UCSD-AML1 (cell line): ENCODE results near the gene CRB1.
"Not testable (repeated sequence)": the region's sequence is repeated elsewhere in the genome, so short reads cannot be mapped to it uniquely, and the experiment has no call there.

Experiments
- DNase-seq: peaks from one replicate; lab custom pipeline; 2025; ENCODE audit not compliant: unreplicated experiment; lab: John Stamatoyannopoulos, UW

The CRB1 gene

DNA sequence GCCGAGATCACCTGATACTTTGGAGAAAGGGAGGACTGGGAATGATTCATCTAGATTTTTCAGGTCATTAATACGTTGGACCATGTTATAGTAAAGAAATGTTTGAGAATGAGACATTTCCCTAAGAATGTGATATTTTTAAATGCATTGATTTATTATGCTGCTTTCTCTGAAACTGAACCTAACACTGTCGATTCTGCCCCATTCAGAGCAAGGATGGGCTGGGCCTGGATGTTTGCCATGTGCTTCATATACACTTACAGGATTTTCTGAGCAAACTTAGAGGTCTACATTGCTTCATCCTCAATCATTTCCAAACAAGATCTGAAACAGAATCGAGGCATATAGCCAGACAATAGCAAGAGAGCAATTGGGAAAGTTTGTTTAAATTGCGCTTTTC is 183.3 kb downstream of the CRB1 start:
- DNase-seq: no peak

DNA sequence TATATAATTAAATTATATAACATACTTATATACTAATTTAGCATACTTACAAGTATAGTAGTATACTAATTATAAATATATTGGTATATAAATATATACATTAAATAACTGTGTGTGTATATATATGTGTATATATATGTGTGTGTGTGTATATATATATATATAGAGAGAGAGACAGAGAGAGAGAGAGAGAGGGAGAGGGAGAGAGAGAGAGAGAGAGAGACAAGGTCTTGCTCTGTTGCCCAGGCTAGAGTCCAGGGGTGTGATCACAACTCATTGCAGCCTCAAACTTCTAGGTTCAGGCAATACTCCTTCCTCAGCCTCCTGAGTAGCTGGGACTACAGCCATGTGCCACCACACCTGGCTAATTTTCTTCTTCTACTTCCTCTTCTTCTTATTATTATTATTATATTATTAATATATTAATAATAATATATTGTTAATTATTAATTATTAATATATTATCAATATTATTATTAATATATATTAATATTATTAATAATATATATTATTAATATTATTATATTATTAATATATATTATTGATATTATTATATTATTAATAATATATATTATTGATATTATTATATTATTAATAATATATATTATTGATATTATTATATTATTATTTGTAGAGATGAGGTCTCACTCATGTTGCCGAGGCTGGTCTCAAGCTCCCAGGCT is 185.5 kb downstream of the CRB1 start:
- no peak for DNase-seq

DNA sequence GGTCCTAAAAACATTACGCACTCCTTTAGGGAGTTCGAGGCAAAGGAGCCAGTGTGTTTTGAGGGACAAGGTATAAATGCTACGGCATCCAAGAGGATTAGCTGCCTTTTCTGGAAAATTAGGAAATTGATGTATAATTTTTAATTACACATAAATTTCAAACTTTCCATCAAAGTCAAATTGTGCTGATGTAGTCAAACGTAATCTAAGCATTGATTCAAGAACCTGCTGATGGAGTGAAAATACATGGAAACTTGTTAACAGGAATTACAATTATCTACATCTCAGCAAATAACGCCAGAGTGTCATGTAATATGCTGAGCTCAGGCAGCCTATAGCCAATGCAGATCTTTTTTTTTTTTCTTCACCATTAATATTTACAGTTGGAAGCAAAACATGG is 194.5 kb downstream of the CRB1 start:
- no peak for DNase-seq

DNA sequence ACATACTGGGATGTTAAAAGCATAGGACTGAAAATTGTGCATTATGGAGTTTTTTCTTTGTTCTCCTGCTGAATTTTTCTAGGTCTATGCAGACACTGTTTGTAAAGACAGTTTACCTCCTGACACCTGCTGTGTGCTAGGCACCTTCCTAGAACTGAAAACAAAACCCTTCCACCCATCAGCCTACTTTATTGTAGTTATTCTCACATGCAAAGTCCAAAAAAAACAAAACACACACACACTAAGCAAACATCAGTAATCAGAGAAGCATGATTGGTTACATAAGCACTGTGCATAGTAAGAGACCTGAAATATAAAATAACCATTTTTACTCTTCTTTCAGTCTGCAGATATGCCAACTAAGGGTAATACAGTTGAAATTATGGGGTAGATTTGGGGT is 195.1 kb downstream of the CRB1 start:
- DNase-seq: no peak

DNA sequence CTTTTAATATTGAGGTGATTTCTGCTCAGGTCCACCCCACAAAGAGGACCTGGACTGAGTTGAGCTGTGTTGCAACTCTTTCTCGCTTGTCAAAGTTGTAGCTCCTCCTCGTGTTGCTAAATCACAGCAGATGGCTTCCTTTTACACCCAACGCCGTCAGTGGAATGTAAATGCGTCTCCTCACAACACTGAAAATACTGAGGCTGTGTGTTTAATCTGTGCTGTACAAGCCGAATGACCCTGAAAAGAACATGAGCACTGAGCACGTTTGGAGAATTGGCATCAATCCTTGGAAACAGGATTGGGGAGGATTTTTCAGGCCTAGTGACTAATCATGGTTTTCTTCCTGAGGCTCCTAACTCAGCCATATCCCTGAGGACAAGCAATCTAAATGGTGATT is 196.0 kb downstream of the CRB1 start:
- no peak for DNase-seq

DNA sequence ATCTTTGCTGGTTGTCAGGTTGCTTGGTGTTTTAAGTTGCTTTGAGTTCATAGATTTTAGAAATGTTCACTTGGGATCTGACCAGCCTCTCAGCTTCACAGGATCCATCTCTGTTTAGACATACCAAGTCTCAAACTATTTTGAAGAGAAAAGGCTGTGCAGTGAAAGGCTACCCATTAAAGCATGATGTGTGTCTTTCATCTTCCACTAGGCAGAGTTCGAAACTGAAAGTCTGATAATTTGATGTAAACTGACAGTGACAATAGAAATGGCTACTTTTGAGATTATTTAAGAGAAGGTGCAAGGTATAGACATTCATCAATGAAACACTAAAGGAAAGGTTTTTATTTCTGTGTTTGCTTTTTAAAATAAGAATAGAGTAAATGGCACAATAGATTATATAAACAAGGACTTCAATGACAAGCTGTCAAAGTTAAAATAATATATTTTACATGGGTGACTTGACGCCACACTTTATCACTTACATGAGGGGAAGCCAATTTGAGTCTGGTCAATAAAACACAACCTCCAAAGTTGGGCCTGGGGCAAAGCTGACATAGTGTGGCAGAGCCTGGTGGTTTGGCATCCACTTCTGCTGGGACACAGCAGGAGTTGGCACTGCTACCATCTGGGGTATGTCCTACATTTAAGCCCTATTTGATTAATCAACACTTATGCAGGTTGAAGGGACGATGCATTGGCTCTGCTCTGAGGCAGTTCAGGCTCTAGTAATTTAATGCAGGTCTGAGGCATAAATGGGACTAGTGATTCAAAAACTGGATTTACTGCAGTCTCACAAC is 197.7 kb downstream of the CRB1 start:
- peak; percentile 7 for DNase-seq

DNA sequence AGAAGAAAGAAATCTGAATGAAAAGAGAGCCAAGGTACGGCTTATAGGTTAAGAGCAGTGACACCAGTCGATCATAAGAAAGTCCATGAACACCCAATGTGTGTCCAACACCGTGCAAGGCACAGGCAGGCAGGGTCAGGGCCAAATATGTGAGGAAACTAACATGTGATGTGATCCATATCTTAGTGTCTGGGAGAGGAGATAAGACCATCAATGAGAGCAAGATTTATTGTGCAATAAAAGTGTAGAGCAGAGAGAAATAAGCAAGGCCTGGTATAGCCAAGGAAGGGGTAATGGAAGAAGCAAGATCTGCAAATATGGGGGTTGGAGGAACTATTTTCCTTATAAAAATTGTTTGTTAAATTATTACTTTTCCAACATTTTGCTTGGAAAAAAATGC is 198.8 kb downstream of the CRB1 start:
- no peak for DNase-seq

DNA sequence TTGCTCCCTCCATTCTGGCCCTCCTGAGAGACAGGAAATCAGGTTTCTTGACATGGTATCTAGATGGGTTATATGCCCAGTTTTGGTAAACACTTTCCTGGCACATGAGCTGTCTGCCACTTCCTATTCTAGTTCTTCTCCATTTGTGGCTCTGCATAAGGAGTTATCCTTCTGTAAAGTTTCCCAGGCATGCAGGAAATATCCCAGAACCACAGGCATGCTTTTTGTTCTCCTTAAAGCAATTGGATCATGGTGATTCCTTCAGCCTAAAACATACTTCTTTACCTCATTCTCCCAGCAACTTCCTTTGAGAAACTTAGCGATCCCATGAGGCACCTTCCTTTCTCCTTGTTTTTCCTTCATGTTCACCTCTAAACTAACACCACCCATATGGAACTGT is 199.8 kb downstream of the CRB1 start:
- no peak for DNase-seq

DNA sequence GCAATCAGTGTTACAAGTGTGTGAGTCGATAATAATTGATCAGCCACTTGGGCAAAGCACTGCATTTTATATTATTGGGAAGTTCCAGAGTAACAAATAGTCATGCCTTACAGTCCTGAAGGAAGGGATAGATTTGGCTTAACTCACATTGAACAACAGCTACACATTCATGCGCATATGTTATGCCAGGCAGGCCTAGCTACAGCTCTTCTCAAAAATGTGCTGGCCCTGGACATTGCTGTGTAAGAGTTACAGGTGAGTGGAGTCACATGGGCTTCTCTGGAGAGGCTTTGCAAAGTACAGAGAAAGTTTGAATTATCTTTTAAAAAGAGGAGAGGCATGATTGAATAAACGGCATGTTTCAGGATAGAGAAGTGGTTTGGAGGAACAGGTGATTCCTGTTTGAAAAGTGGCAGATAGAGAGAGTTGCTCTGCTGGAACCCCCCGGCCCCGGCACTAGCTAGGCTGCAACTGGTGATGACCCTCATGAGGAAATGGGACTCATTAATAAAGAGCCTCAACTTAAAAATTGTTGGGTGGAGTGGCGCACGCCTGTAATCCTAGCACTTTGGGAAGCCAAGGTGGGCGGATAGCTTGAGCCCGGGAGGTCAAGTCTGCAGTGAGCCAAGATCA is 200.6 kb downstream of the CRB1 start:
- DNase-seq: peak; percentile 12

DNA sequence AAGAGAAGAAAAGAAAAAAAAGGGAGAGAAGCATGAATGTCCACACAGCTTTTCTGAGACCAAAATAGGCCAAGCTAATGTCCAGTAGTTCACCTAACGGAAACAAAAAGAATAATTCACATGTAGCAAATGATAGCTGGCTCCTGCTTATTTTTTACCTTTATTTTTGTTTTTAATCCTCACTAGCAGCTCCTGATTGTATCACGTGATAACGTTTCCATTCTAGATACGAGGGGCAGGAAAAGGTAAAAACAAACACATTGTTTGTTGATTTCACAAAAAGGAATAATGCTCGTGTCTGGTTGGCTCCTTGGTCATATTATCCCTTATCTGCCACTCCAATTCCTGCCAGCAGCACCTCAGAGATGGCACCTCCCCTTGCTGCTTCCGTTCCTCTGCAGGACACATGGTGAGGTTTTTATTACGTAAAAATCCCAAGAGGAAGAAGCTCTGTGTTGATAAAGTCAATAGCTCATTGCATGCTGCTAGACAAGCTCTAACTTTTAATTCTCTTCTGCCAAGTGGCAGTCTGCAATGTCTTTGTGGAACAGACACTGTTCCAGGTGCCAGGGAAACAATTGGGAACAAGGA is 201.7 kb downstream of the CRB1 start:
- DNase-seq: peak; percentile 15

DNA sequence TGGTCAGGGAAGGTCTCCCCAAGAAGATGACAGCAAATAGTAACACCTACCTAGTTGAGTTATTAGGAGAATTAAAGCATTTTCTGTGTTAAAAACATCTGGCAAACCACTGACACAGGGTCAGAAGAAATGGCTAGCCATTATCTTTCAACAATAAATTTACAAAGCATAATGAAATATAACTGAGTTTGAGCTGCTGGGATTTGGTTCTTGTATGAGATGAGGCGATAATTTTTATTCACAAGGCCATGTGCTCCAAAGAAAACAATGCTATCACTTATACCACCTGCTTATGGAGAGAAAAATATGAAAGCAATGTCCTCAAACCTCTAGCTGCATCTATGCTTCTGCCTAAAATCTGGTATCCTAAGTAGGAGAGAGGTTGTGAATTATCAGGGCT is 202.3 kb downstream of the CRB1 start:
- DNase-seq: no peak

DNA sequence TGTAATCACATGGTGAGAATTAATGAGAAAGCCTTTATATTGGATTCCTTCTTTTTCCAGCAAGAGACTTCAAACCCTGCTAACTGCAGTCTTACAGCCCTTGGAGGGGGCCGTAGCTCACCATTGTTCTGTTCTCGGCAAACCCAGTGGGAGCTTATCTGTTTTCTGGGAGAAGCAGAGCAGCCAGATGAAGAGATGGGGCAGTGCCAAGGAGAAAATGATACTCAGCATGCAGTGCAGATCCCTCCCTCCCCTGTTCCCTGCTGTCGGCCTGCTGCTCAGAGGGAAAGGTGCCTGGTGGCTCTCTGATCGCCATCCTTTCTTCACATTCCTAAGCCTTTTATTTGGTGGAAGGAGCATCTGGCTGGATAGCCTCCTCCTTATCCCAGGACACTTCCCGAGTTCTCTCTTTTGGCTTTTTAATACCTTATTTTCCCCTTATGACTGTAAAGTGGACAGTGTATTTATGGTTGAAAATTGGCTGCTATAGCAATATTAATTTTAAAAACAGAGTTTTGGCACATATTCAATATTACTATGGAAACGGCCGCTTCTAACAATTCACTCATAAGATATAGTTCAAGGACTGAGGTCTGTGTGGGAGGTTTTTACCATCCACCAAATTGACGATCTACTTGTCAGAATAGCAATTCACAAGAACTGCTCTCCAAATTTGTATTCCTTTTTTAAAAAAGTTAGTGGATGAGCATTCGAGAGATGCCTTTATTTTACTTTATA is 203.4 kb downstream of the CRB1 start:
- peak; percentile 7 for DNase-seq

DNA sequence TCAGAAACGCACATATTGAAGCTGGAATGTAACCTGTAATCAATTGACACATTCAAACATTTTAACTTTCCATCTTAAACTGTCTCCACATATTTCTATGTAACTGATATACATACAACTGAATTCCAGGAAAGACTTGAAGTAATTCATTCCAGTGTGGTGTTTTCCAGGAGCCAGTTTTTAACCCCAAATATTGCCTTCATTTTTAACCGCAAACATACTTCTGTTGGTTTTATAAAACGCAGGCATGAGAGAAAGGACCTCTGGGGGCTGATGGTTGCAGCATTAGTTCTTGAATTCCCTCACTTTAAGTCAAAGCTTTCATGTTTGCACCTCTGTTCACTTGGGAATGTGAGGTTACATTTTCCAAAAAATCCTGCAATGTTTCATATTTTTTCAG is 204.1 kb downstream of the CRB1 start:
- DNase-seq: no peak

DNA sequence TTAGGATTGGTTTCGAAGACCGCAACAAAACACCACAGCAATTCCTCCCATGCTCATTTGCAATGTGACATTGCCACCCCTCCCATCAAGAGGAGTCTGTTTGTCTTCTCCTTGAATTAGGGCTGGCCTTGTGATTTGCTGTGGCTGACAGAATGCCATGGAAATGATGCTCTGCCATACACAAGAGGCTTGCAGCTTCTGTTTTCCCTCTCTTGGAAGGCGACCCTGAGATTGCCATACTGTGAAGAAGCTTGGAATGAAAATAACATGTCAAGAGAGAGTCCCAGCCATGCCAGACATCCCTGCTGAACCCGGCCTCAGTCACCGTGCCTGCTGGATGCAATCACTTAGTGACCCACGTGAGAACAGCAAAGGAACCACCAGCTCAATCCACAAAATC is 212.4 kb downstream of the CRB1 start:
- DNase-seq: peak; percentile 7

DNA sequence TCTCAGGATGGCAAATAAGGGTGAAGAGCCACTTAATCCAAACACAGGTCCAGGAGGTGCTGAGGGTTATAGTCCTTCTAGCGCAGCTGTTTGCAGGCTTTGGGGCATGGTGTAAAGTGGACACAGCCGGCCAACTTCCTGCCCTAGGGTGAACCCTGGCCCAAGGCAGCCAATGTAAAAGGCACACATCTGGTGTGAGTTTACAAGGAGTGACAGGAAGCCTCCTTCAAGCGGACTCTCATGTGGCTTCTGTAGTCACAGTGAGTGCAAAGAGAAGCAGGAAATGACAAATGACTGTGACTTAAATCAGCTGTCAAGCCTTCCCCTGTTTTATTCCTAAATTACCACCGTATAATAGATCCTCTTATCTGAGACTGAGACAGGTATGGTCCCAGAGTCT is 213.0 kb downstream of the CRB1 start:
- peak; percentile 47 for DNase-seq

DNA sequence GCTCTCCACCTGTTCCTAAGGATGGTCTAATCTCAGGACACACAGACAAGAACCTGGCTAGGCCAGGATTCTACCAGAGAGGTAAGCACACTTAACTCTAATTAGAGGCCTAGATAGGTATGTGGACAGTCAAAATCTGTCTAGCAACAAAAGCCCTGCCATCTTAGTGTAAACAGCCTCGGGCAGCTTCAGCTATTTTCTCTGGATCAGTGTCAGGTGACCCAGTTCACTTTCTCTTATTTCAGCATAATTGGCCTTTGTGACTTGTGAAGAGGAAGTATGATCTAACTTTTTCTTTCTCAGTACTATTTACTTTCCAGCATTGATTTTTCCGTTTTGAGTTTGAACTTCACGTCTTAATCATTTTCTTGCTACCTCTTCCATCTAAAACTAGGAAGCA is 217.7 kb downstream of the CRB1 start:
- DNase-seq: no peak

DNA sequence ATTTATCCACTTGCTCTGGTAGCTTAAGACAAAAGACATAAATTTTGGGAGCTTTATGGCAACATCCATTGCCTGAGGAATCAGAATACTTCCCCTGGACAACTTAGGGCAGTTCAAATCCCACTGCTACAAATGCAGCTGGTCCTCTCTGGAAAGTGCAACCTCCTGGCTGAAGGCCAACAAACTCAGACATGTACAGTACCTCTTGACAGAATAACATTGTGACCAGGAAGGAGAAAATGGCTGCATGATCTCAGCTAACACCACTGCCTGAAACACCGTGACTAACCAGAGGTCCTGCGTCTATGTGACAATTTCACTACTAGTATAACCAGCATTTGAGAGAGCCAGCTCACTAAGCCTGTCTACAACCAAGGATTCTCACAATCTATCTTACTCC is 218.9 kb downstream of the CRB1 start:
- DNase-seq: peak; percentile 8

DNA sequence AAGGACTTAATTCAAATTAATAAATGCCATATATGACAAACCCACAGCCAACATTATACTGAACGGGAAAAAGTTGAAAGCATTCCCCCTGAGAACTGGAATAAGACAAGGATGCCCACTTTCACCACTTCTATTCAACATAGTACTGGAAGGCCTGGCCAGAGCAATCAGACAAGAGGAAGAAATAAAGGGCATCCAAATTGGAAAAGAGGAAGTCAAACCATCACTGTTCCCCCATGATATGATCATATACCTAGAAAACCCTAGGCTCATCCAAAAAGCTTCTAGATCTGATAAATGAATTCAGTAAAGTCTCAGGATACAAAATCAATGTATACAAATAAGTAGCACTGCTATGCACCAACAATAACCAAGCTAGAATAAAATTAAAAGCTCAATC is 223.5 kb downstream of the CRB1 start:
- DNase-seq: not testable (repeated sequence)

DNA sequence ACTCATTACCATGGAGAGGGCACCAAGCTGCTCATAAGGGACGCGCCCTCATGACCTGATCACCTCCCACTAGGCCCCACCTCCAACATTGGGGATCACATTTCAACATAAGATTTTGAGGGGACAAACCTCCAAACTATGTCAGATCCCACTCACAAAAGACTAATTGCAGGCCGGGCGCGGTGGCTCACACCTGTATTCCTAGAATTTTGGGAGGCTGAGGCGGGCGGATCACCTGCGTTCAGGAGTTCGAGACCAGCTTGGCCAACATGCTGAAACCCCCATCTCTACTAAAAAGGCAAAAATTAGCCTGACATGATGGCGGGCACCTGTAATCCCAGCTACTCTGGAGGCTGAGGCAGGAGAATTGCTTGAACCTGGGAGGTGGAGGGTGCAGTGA is 228.7 kb downstream of the CRB1 start:
- DNase-seq: no peak

DNA sequence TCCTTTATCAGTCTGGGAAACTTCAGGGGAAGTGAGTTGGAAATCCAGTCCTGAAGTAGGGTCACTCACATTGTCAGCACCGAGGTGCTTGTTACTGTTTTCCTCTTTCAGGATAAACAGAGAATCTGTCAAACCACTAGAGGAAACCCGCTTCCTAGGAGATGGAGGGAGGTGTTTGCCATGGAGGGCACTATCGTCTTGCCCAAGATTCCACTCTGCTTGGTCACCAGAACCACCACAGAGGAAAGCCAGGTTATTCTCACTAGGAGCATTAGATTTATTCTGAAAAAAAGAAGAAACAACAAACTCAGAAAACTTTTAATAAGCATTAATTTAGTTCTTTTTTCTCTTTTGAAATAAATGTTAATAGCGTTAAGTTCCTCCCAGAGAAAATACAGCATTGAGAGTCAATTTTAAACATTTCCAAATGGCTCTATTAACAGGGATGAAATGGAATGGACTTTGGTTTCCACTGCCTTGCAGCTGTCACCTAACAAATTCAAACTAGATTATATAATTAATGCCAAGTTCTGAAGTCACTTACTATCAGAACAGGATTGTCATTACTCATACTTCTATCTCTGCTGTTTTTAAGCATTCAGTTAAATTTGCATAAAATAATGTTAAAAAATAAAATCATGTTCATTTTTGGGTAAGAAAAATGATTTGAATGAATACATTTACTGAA is 242.8 kb downstream of the CRB1 start:
- DNase-seq: no peak

DNA sequence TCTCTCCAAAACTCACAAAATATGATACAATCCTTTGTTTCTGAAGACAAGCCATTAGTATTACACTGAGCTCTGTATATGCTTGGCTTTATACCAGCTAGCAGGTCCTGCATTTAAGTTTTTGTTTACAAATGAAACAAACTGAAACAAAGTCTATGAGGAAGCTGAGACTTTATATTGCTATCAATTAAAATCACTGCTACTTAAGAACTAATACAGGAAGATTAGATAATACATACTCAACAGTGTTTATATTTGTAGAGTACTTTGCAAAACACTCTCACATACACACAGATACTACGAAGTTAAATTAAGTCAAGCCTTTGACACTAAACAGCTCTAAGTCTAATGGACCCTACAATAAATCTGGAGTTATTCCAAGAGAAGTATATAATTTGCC is 247.4 kb downstream of the CRB1 start:
- no peak for DNase-seq
